Lung (tissue), 12 donors: ENCODE data around the gene NFASC. TPM values are rescaled to one million over a fixed set of nuclear protein-coding genes. Genes with fewer than 3 reads are reported as not detected.

Experiments used
- ATAC-seq: fragments of 200-7000 bp; cut with Tn5 transposase; one replicate; pipeline ENCODE4 v1.9.1; 2020; ENCODE audit warnings: moderate number of reproducible peaks; ENCODE audit not compliant: insufficient read depth, low FRiP score
- DNase-seq, 3 donors: peaks; one replicate each; pipeline ENCODE4 v3.0.0-alpha.2; 2013 to 2017
- H3K27ac ChIP-seq, 2 donors: one replicate each; pipeline ENCODE4 v1.5.1; 2013; ENCODE audit warnings: mild to moderate bottlenecking in 2 of 2, moderate library complexity in 2 of 2, control low read depth in 1 of 2, inconsistent platforms in 1 of 2, low read depth in 1 of 2, low read length in 1 of 2
- H3K27me3 ChIP-seq, 3 donors: one replicate each; pipeline ENCODE4 v1.5.1; 2013; ENCODE audit warnings: low read length in 2 of 3; ENCODE audit not compliant: control insufficient read depth in 3 of 3, insufficient read depth in 3 of 3
- H3K36me3 ChIP-seq, 4 donors: one replicate each; pipeline ENCODE4 v1.5.1; 2013; ENCODE audit warnings: low read length in 4 of 4, mild to moderate bottlenecking in 1 of 4, moderate library complexity in 1 of 4; ENCODE audit not compliant: control insufficient read depth in 4 of 4, insufficient read depth in 4 of 4
- H3K4me1 ChIP-seq, 5 donors: one replicate each; pipeline ENCODE4 v1.5.1; 2013; ENCODE audit warnings: low read length in 5 of 5, mild to moderate bottlenecking in 2 of 5, moderate library complexity in 1 of 5; ENCODE audit not compliant: control insufficient read depth in 5 of 5, insufficient read depth in 5 of 5
- H3K4me3 ChIP-seq: one replicate; pipeline ENCODE4 v1.5.1; 2013; ENCODE audit warnings: mild to moderate bottlenecking, control low read depth, moderate library complexity
- H3K9ac ChIP-seq, 2 donors: one replicate each; pipeline ENCODE4 v1.5.1; 2013; ENCODE audit warnings: low read length in 2 of 2, control low read depth in 1 of 2; ENCODE audit not compliant: insufficient read depth in 1 of 2
- H3K9me3 ChIP-seq, 4 donors: one replicate each; pipeline ENCODE4 v1.5.1; 2013; ENCODE audit warnings: low read length in 3 of 4, mild to moderate bottlenecking in 1 of 4, moderate library complexity in 1 of 4; ENCODE audit not compliant: control insufficient read depth in 4 of 4, insufficient read depth in 3 of 4
- WGBS, 2 donors: extraction: QIAGEN DNeasy Blood & Tissue Kit; methylation state at CpG; one replicate each; pipeline ENCODE4 v1.1.7; 2013; 5-methylcytosine and 5-hydroxymethylcytosine counted together
- polyA plus RNA-seq, 2 donors: library from polyadenylated mRNA; stranded (reverse); fragments of 200-250 nt; gene quantifications; one replicate each; pipeline ENCODE4 v1.2.1, GENCODE V29; 2013
- total RNA-seq, 2 donors: library from RNA; depleted of rRNA in 1 of 2; stranded (reverse); fragments of >200 nt in 1 of 2; gene quantifications; one replicate each; pipeline ENCODE4 v1.2.1, GENCODE V29; 2014 to 2021
- TF ChIP-seq, protein P1 (sequence below): IDR thresholded peaks from 2 replicates; pipeline ENCODE4 v1.5.1; 2012; ENCODE audit warnings: mild to moderate bottlenecking; ENCODE audit errors: control extremely low read depth, extremely low read depth
- donor health status: control.
- donor health status: control.
- donor health status: Bipolar disorder and iron deficiency.
- donor health status: healthy.
- donor health status: DM: yes; HTN: yes; CAD: no.

The NFASC gene
- total and polyA plus RNA-seq, 4 donors = 1.8 to 11.2 (median 3.8) TPM

GRCh38 chr1:204874274-204874673 lies 3.6 kb downstream of the NFASC start:
- Histone ChIP-seq H3K4me3 (no peak overlapping the region), H3K27ac (no peak overlapping the region), H3K36me3 (no peaks in the 10 kb centered on the region), H3K4me1 (peaks cover 0 to 2% (median 0%) of the 10 kb centered on the region in 5 donors), H3K27me3 (no peaks in the 10 kb centered on the region), H3K9ac (no peak overlapping the region), H3K9me3 (peaks cover 0 to 2% (median 0%) of the 10 kb centered on the region in 4 donors)
- no peak for DNase-seq
- TF ChIP-seq, protein P1, sequence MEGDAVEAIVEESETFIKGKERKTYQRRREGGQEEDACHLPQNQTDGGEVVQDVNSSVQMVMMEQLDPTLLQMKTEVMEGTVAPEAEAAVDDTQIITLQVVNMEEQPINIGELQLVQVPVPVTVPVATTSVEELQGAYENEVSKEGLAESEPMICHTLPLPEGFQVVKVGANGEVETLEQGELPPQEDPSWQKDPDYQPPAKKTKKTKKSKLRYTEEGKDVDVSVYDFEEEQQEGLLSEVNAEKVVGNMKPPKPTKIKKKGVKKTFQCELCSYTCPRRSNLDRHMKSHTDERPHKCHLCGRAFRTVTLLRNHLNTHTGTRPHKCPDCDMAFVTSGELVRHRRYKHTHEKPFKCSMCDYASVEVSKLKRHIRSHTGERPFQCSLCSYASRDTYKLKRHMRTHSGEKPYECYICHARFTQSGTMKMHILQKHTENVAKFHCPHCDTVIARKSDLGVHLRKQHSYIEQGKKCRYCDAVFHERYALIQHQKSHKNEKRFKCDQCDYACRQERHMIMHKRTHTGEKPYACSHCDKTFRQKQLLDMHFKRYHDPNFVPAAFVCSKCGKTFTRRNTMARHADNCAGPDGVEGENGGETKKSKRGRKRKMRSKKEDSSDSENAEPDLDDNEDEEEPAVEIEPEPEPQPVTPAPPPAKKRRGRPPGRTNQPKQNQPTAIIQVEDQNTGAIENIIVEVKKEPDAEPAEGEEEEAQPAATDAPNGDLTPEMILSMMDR = no peak
- ATAC-seq = no peak
- 78 to 88% methylated on average over 10 of the region's 10 CpGs for WGBS, 2 donors

GRCh38 chr1:204875255-204875654 lies 4.6 kb downstream of the NFASC start:
- ATAC-seq (no peak), DNase-seq (no peak)
- peaks cover 0 to 2% (median 0%) of the 10 kb centered on the region in 5 donors for H3K4me1 ChIP-seq
- H3K36me3 ChIP-seq = no peaks in the 10 kb centered on the region
- no peak overlapping the region for H3K9ac ChIP-seq
- no peak overlapping the region for H3K4me3 ChIP-seq
- TF ChIP-seq, protein P1 = no peak
- H3K27ac ChIP-seq = no peak overlapping the region
- H3K9me3 ChIP-seq = peaks cover 0 to 2% (median 0%) of the 10 kb centered on the region in 4 donors
- H3K27me3 ChIP-seq = no peaks in the 10 kb centered on the region
- 75 to 77% methylated on average over 4 of the region's 4 CpGs for WGBS, 2 donors

GRCh38 chr1:204878621-204879234 lies 8.1 kb downstream of the NFASC start:
- Histone ChIP-seq H3K4me3 (no peak overlapping the region), H3K27me3 (no peaks in the 10 kb centered on the region), H3K27ac (peak overlapping the region in 1 of 2 donors; percentile 46), H3K4me1 (peaks cover 0 to 2% (median 0%) of the 10 kb centered on the region in 5 donors), H3K36me3 (no peaks in the 10 kb centered on the region), H3K9ac (no peak overlapping the region), H3K9me3 (peaks cover 0 to 4% (median 0%) of the 10 kb centered on the region in 4 donors)
- WGBS, 2 donors = 44 to 47% methylated on average over 5 of the region's 5 CpGs
- TF ChIP-seq, protein P1 = no peak
- no peak for ATAC-seq
- no peak for DNase-seq
